Measurements from ENCODE around the gene RAB40C. TPM values are rescaled to one million over a fixed set of nuclear protein-coding genes. Genes with fewer than 3 reads are reported as not detected.

The RAB40C gene
- total RNA-seq, 2 experiments from 2014 or later: 13.3 to 14.0 TPM

GRCh38 chr16:626787-627453 is 37.1 kb downstream of the RAB40C start:
- no peaks in the 10 kb centered on the region for H3K27me3 Mint-ChIP-seq
- H3K36me3 Mint-ChIP-seq: no peaks in the 10 kb centered on the region
- DNase-seq (no peak), ATAC-seq (no peak)
- CTCF ChIA-PET: no interaction called here
- H3K4me3 Mint-ChIP-seq: no peak overlapping the region
- no peak overlapping the region for H3K27ac Mint-ChIP-seq
- no peaks in the 10 kb centered on the region for H3K9me3 Mint-ChIP-seq (ENCODE audit: low read depth)
- H3K4me1 Mint-ChIP-seq: no peaks in the 10 kb centered on the region

DNA sequence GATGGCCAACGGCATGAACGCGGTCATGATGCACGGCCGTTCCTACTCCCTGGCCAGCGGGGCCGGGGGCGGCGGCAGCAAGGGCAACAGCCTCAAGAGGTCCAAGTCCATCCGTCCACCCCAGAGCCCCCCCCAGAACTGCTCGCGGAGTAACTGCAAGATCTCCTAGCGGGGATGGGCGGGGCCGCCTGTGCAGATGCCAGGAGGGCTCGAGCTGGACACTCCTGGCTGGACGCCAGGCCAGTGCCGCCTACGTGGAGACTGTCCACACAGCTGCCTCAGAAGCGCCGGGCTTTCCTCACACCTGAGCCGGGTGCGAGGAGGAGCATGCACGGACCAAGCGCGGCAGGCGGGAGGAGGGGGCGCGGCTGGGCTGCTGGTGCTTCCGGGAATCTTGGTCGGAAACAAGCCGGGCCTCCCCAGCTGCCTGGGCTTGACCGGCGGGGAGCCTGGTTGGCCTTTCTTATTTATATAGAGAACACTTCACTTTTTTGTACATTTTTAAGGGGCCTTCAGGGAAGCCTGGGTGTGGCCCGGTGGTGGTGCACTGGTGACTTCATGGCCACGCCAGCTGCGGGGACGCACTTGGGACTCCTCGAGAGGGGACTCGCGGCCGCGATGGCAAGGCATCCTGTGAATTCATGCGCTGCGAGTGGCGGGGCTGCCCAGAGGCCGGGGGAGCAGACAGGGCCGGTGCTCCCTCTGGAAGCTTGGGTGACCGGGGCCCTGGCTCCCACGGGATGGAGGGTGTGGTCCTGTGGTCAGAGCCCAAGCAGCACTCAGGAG is 37.8 kb downstream of the RAB40C start:
- ATAC-seq: no peak
- CTCF ChIA-PET: no interaction called here
- Mint-ChIP-seq H3K4me1 (no peaks in the 10 kb centered on the region), H3K9me3 (ENCODE audit: low read depth) (no peaks in the 10 kb centered on the region), H3K36me3 (no peaks in the 10 kb centered on the region), H3K27ac (no peak overlapping the region), H3K4me3 (no peak overlapping the region), H3K27me3 (no peaks in the 10 kb centered on the region)
- no peak for DNase-seq

- Mint-ChIP-seq H3K27ac (no peak overlapping the region), H3K27me3 (no peaks in the 10 kb centered on the region), H3K4me1 (no peaks in the 10 kb centered on the region), H3K4me3 (no peak overlapping the region), H3K36me3 (no peaks in the 10 kb centered on the region), H3K9me3 (ENCODE audit: low read depth) (no peaks in the 10 kb centered on the region)
- CTCF ChIA-PET: no interaction called here
- DNase-seq: no peak
- ATAC-seq: no peak
Observed at GRCh38 chr16:628321-629061, 38.6 kb downstream of the RAB40C start.

GRCh38 chr16:629185-629832 is 39.4 kb downstream of the RAB40C start:
- Mint-ChIP-seq H3K36me3 (no peaks in the 10 kb centered on the region), H3K4me3 (no peak overlapping the region), H3K4me1 (no peaks in the 10 kb centered on the region), H3K27ac (no peak overlapping the region), H3K9me3 (ENCODE audit: low read depth) (no peaks in the 10 kb centered on the region), H3K27me3 (no peaks in the 10 kb centered on the region)
- ATAC-seq (no peak), DNase-seq (no peak)
- CTCF ChIA-PET: no interaction called here

GRCh38 chr16:629833-630248 is 40.0 kb downstream of the RAB40C start:
- ATAC-seq (no peak), DNase-seq (no peak)
- no peak overlapping the region for H3K27ac Mint-ChIP-seq
- CTCF ChIA-PET: no interaction called here
- H3K27me3 Mint-ChIP-seq: no peaks in the 10 kb centered on the region
- no peak overlapping the region for H3K4me3 Mint-ChIP-seq
- H3K9me3 Mint-ChIP-seq (ENCODE audit: low read depth): no peaks in the 10 kb centered on the region
- peaks cover 2% of the 10 kb centered on the region for H3K4me1 Mint-ChIP-seq
- no peaks in the 10 kb centered on the region for H3K36me3 Mint-ChIP-seq

- H3K9me3 Mint-ChIP-seq (ENCODE audit: low read depth): no peaks in the 10 kb centered on the region
- ATAC-seq: no peak
- no peak overlapping the region for H3K4me3 Mint-ChIP-seq
- H3K36me3 Mint-ChIP-seq: no peaks in the 10 kb centered on the region
- no peak for DNase-seq
- CTCF ChIA-PET: no interaction called here
- H3K27ac Mint-ChIP-seq: no peak overlapping the region
- H3K27me3 Mint-ChIP-seq: no peaks in the 10 kb centered on the region
- peaks cover 4% of the 10 kb centered on the region for H3K4me1 Mint-ChIP-seq
Observed at GRCh38 chr16:630249-630814, 40.5 kb downstream of the RAB40C start.

DNA sequence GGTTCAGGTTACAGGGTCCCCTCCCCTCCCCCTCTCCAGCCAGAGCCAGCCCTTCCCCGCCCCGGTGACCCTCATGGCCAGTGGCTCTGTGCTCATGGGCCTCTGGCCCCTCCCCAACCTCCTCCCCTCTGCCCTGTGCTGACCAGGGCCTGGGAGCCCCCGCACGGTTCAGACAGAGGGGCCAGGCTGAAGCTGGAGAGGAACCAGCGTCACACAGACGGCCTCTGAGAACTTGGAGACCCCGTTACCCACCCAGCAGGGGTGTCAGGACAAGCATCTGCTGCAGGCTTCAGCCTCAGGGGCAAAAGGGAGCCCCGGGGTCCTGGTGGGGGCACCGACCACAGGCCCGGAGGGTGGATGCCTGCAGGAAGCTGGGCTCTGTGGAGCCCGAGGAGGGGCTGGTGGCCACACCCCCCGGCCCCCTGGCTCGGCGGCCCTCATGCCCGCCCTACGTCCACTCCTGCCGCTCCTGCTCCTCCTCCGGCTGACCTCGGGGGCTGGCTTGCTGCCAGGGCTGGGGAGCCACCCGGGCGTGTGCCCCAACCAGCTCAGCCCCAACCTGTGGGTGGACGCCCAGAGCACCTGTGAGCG is 41.0 kb downstream of the RAB40C start, which contains the start of gene WFIKKN1:
WFIKKN1 (plus strand) TSS at position 171 of the 591 bp plus-strand sequence; CDS start at position 440, 269 bp downstream.
- Mint-ChIP-seq H3K27me3 (no peaks in the 10 kb centered on the region), H3K36me3 (no peaks in the 10 kb centered on the region), H3K4me1 (peaks cover 4% of the 10 kb centered on the region), H3K9me3 (ENCODE audit: low read depth) (no peaks in the 10 kb centered on the region), H3K27ac (no peak within 1 kb of the TSS), H3K4me3 (no peak within 1 kb of the TSS)
- no peak for ATAC-seq
- no peak for DNase-seq
- CTCF ChIA-PET: no interaction called here

DNA sequence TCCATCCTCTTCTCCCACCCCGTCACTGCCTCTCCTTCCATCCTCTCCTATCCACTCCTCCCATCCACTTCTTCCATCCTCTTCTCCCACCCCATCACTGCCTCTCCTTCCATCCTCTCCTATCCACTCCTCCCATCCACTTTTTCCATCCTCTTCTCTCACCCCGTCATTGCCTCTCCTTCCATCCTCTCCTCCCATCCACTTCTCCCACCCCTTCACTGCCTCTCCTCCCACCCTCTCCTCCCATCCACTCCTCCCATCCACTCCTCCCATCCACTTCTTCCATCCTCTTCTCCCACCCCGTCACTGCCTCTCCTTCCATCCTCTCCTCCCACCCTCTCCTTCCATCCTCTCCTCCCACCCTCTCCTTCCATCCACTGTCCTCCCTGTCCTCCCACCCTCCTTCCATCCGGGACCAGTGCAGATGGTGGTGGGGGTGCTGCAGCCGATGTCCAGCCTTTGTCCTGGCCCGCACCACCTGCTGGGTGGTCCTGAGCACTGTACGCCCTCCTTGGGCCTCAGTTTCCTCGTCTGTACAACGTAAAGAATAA is 42.0 kb downstream of the RAB40C start:
- H3K27ac Mint-ChIP-seq: no peak overlapping the region
- DNase-seq (no peak), ATAC-seq (no peak)
- peaks cover 4% of the 10 kb centered on the region for H3K4me1 Mint-ChIP-seq
- no peaks in the 10 kb centered on the region for H3K36me3 Mint-ChIP-seq
- H3K4me3 Mint-ChIP-seq: no peak overlapping the region
- CTCF ChIA-PET: no interaction called here
- H3K9me3 Mint-ChIP-seq (ENCODE audit: low read depth): no peaks in the 10 kb centered on the region
- no peaks in the 10 kb centered on the region for H3K27me3 Mint-ChIP-seq

DNA sequence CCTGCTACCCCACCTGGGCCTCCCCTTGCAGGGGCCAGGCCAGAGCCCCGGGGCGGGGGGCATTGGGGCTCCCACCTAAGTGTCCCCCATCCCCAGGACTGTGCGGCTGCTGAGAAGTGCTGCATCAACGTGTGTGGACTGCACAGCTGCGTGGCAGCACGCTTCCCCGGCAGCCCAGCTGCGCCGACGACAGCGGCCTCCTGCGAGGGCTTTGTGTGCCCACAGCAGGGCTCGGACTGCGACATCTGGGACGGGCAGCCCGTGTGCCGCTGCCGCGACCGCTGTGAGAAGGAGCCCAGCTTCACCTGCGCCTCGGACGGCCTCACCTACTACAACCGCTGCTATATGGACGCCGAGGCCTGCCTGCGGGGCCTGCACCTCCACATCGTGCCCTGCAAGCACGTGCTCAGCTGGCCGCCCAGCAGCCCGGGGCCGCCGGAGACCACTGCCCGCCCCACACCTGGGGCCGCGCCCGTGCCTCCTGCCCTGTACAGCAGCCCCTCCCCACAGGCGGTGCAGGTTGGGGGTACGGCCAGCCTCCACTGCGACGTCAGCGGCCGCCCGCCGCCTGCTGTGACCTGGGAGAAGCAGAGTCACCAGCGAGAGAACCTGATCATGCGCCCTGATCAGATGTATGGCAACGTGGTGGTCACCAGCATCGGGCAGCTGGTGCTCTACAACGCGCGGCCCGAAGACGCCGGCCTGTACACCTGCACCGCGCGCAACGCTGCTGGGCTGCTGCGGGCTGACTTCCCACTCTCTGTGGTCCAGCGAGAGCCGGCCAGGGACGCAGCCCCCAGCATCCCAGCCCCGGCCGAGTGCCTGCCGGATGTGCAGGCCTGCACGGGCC is 42.8 kb downstream of the RAB40C start:
- H3K36me3 Mint-ChIP-seq: no peaks in the 10 kb centered on the region
- no peak overlapping the region for H3K27ac Mint-ChIP-seq
- peaks cover 8% of the 10 kb centered on the region for H3K4me1 Mint-ChIP-seq
- no peak overlapping the region for H3K4me3 Mint-ChIP-seq
- ATAC-seq (no peak), DNase-seq (no peak)
- H3K27me3 Mint-ChIP-seq: no peaks in the 10 kb centered on the region
- no peaks in the 10 kb centered on the region for H3K9me3 Mint-ChIP-seq (ENCODE audit: low read depth)
- CTCF ChIA-PET: no interaction called here

GRCh38 chr16:633336-634050 is 43.6 kb downstream of the RAB40C start:
- ATAC-seq (no peak), DNase-seq (no peak)
- H3K27me3 Mint-ChIP-seq: no peaks in the 10 kb centered on the region
- CTCF ChIA-PET: no interaction called here
- no peak overlapping the region for H3K27ac Mint-ChIP-seq
- peaks cover 8% of the 10 kb centered on the region for H3K4me1 Mint-ChIP-seq
- no peaks in the 10 kb centered on the region for H3K36me3 Mint-ChIP-seq
- no peak overlapping the region for H3K4me3 Mint-ChIP-seq
- no peaks in the 10 kb centered on the region for H3K9me3 Mint-ChIP-seq (ENCODE audit: low read depth)

DNA sequence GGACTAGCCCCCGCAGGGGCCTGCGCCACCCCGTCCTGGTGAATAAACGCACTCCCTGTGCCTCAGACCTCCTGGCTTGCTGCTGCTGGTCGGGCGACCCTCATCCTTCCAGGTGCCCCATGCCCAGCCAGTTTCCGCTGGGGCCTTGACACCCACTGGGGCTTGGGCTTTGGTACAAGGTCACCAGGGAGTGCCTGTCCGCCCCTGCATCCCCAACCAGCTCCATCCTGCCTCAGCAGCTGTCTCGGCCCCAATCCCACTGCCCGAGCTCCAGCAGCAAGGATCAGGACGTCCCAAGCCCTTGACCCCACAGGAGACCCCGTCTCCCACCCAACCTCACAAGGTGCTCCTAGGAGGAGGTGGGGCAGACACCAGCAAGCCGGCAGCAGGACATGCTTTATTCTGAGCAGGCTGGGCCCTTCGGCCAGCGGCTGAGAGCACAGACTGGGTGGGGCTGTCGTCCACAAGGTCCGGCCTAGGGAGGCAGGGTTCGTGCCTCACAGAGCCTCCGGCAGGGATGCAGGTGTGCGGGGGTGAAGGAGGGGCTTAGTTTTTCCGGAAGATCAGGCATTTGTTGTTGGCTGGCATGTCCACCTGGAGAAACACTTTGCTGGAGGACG is 44.3 kb downstream of the RAB40C start:
- peaks cover 8% of the 10 kb centered on the region for H3K4me1 Mint-ChIP-seq
- H3K27ac Mint-ChIP-seq: no peak overlapping the region
- peak overlapping the region; percentile 18 for H3K4me3 Mint-ChIP-seq
- H3K36me3 Mint-ChIP-seq: no peaks in the 10 kb centered on the region
- ATAC-seq (no peak), DNase-seq (no peak)
- no peaks in the 10 kb centered on the region for H3K9me3 Mint-ChIP-seq (ENCODE audit: low read depth)
- H3K27me3 Mint-ChIP-seq: no peaks in the 10 kb centered on the region
- CTCF ChIA-PET: no interaction called here

Measured in activated CD8-positive, alpha-beta memory T cell treated with anti-CD3 and anti-CD28 coated beads, Interleukin-2, amount 10 ng/mL, durations not matched to agents 7 days and 5 days (primary cell).